Fibroblast of lung (primary cell): ENCODE results near the gene IL1RAPL2. TPM values are rescaled to one million over a fixed set of nuclear protein-coding genes. Genes with fewer than 3 reads are reported as not detected.
A peak's percentile ranks its signal among the peaks of the same experiment; 100 is the strongest.

Source experiments
- DNase-seq, 2 donors: peaks; one replicate each; pipeline versions ENCODE4 v3.0.0 to v3.0.0-alpha.2; 2010; ENCODE audit warnings: low read depth in 2 of 2
- H2AFZ ChIP-seq: 2 replicates; pipeline ENCODE4 v1.5.1; 2012; ENCODE audit warnings: low read length, control low read depth, inconsistent platforms
- H3K27ac ChIP-seq: 2 replicates; pipeline ENCODE4 v1.5.1; 2011; ENCODE audit warnings: low read length, control low read depth; ENCODE audit not compliant: insufficient read depth
- H3K27me3 ChIP-seq: 2 replicates; pipeline ENCODE4 v1.5.1; 2011; ENCODE audit warnings: mild to moderate bottlenecking, low read length; ENCODE audit not compliant: control insufficient read depth, insufficient read depth
- H3K36me3 ChIP-seq: 2 replicates; pipeline ENCODE4 v1.5.1; 2011; ENCODE audit warnings: low read length; ENCODE audit not compliant: control insufficient read depth, insufficient read depth
- H3K4me1 ChIP-seq: 2 replicates; pipeline ENCODE4 v1.5.1; 2011; ENCODE audit warnings: low read length; ENCODE audit not compliant: control insufficient read depth, insufficient read depth; ENCODE audit errors: extremely low read depth
- H3K4me2 ChIP-seq: 2 replicates; pipeline ENCODE4 v1.5.1; 2011; ENCODE audit warnings: low read length, control low read depth; ENCODE audit not compliant: insufficient read depth; ENCODE audit errors: extremely low read depth
- H3K4me3 ChIP-seq, 4 experiments: fragments of 200-600 bp in 1 of 4; sonication (generic) in 1 of 4; replicated peaks in 1 of 4; 2 replicates each; pipeline ENCODE4 v1.5.1; 2011 to 2016; ENCODE audit warnings: low read length in 4 of 4, low read depth in 3 of 4, mild to moderate bottlenecking in 3 of 4, control low read depth in 2 of 4, inconsistent platforms in 1 of 4, mixed read lengths in 1 of 4; ENCODE audit not compliant: insufficient read depth in 1 of 4; ENCODE audit errors: control extremely low read depth in 1 of 4
- H3K79me2 ChIP-seq: 2 replicates; pipeline ENCODE4 v1.5.1; 2012; ENCODE audit warnings: mild to moderate bottlenecking, low read length, inconsistent platforms; ENCODE audit not compliant: control insufficient read depth, insufficient read depth
- H3K9ac ChIP-seq: 2 replicates; pipeline ENCODE4 v1.5.1; 2011; ENCODE audit warnings: mild to moderate bottlenecking, low read length, control low read depth; ENCODE audit not compliant: insufficient read depth
- H3K9me3 ChIP-seq: 2 replicates; pipeline ENCODE4 v1.5.1; 2012; ENCODE audit warnings: low read depth, low read length; ENCODE audit not compliant: control insufficient read depth, insufficient read depth
- H4K20me1 ChIP-seq: 2 replicates; pipeline ENCODE4 v1.5.1; 2011; ENCODE audit warnings: low read length; ENCODE audit not compliant: control insufficient read depth, insufficient read depth; ENCODE audit errors: extremely low read depth
- CTCF ChIP-seq, 2 donors: IDR thresholded peaks in 1 of 2; conservative IDR thresholded peaks in 1 of 2; 1 replicate in 1 of 2; 2 replicates in 1 of 2; pipeline ENCODE4 v1.5.1; 2011 to 2012; ENCODE audit warnings: low read length in 2 of 2, control low read depth in 1 of 2, inconsistent platforms in 1 of 2, low read depth in 1 of 2, mild to moderate bottlenecking in 1 of 2
- EZH2 ChIP-seq: IDR thresholded peaks from 2 replicates; pipeline ENCODE4 v1.5.1; 2012; ENCODE audit warnings: low read length, control low read depth, mild to moderate bottlenecking; ENCODE audit errors: missing control alignments
- polyA plus RNA-seq, 2 donors: library from polyadenylated mRNA; depleted of rRNA in 1 of 2; stranded (reverse) in 1 of 2; unstranded in 1 of 2; fragments of >200 nt; gene quantifications; 2 replicates each; pipeline ENCODE4 v1.2.1, GENCODE V29; 2011 to 2012; ENCODE audit warnings: missing spikeins in 1 of 2
- total RNA-seq: library from RNA; depleted of rRNA; stranded (reverse); fragments of >200 nt; gene quantifications from 2 replicates; pipeline ENCODE4 v1.2.1, GENCODE V29; 2014

The IL1RAPL2 gene
- total and polyA plus RNA-seq, 2 donors (not counting 1 experiment from before 2014, with no cell fraction given) = 0.22 TPM; not detected in 1

- Histone ChIP-seq H3K9ac (no peak overlapping the region), H3K79me2 (no peaks in the 10 kb centered on the region), H3K9me3 (no peaks in the 10 kb centered on the region), H3K4me1 (no peaks in the 10 kb centered on the region), H3K4me2 (no peak overlapping the region), H2AFZ (no peak overlapping the region), H3K36me3 (no peaks in the 10 kb centered on the region), H3K27me3 (no peaks in the 10 kb centered on the region), H3K4me3 (no peak overlapping the region), H4K20me1 (no peaks in the 10 kb centered on the region), H3K27ac (no peak overlapping the region)
- no peak for DNase-seq
- no peak for TF ChIP-seq CTCF (conservative IDR thresholded peaks at IDR 0.05 in 1 of 2, IDR thresholded peaks at IDR 0.05 in 1 of 2; ENCODE audit: low read depth in 1 of 2, low read length in 2 of 2)
- TF ChIP-seq EZH2 = no peak
Observed at GRCh38 chrX:105700331-105700730, 1134.3 kb downstream of the IL1RAPL2 start.

- Histone ChIP-seq H3K9me3 (no peaks in the 10 kb centered on the region), H3K79me2 (no peaks in the 10 kb centered on the region), H3K4me2 (no peak overlapping the region), H3K36me3 (no peaks in the 10 kb centered on the region), H3K27ac (no peak overlapping the region), H4K20me1 (no peaks in the 10 kb centered on the region), H3K4me3 (no peak overlapping the region), H2AFZ (no peak overlapping the region), H3K9ac (no peak overlapping the region), H3K27me3 (no peaks in the 10 kb centered on the region), H3K4me1 (no peaks in the 10 kb centered on the region)
- peak; percentile 2 to 46 for DNase-seq
- TF ChIP-seq EZH2 (no peak), CTCF (conservative IDR thresholded peaks at IDR 0.05 in 1 of 2, IDR thresholded peaks at IDR 0.05 in 1 of 2; ENCODE audit: low read depth in 1 of 2, low read length in 2 of 2) (peak in 1 of 2 donors; percentile 30)
Observed at GRCh38 chrX:105701310-105702052, 1135.5 kb downstream of the IL1RAPL2 start.

DNA sequence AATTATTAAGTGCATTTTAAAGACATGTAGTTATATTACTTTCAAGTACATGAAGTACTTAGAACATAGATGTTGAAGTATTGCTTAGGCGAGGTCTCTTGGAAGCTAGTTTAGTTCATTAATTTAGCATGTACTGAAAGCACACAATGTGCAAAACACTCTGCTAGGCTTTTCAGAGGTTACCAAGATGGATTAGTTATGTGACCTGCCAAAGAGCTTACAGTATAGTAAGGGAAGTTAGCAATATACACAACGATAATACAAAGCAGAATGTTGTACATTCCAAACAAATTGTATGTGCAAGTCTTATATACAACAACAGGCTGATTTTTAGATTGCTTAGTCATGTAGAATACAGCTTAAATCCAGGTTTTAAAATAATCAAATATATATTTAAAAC, 1137.9 kb downstream of the IL1RAPL2 start:
- Histone ChIP-seq H3K27ac (no peak overlapping the region), H3K4me3 (no peak overlapping the region), H2AFZ (no peak overlapping the region), H3K9me3 (no peaks in the 10 kb centered on the region), H3K79me2 (no peaks in the 10 kb centered on the region), H3K9ac (no peak overlapping the region), H3K27me3 (no peaks in the 10 kb centered on the region), H3K36me3 (no peaks in the 10 kb centered on the region), H4K20me1 (no peaks in the 10 kb centered on the region), H3K4me1 (no peaks in the 10 kb centered on the region), H3K4me2 (no peak overlapping the region)
- DNase-seq = peak in 1 of 2 donors; percentile 59
- TF ChIP-seq CTCF (conservative IDR thresholded peaks at IDR 0.05 in 1 of 2, IDR thresholded peaks at IDR 0.05 in 1 of 2; ENCODE audit: low read depth in 1 of 2, low read length in 2 of 2) = no peak
- no peak for TF ChIP-seq EZH2
